Measurements from ENCODE around the gene MUSK.
"Not testable (repeated sequence)": the region's sequence is repeated elsewhere in the genome, so short reads cannot be mapped to it uniquely, and the experiment has no call there.

MUSK gene

DNA sequence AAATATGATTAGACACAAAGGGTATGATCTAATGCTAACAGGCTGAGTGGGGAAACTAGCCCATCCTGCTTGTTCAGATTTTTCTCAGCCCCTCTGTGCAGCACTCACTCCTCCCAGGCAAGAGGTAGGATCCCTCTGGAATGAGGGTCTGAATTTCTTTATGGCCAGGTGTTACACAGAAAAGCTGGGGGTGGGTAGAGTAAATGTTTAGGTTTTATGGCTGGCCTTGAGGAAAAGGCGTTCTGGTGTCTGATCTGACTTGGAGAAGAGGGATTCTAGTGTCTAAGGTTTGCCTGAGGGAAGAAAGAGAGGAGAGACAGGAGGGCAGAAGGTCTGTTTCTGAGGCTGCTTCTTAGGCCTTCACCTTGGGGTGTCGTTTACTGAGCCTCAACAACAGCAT, 97.3 kb downstream of the MUSK start:
- DNase-seq: no peak

DNA sequence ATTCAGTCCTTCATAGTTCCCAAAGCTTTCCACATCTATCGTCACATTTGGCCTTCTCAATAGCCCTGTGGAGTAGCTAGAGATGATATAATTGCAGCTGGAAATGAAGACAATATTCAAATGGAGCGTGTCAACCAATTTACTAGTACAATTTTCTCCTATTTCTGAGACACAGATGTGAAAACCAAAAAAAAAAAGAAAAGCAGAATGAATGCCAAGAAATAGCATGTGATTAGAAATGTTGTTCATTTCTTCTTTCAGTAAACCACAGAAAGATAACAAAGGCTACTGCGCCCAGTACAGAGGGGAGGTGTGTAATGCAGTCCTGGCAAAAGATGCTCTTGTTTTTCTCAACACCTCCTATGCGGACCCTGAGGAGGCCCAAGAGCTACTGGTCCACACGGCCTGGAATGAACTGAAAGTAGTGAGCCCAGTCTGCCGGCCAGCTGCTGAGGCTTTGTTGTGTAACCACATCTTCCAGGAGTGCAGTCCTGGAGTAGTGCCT, 99.0 kb downstream of the MUSK start:
- DNase-seq: no peak

- DNase-seq: no peak
Measured at GRCh38 chr9:110768886-110769285, 100.3 kb downstream of the MUSK start.

GRCh38 chr9:110769667-110770066, 101.1 kb downstream of the MUSK start:
- no peak for DNase-seq

DNA sequence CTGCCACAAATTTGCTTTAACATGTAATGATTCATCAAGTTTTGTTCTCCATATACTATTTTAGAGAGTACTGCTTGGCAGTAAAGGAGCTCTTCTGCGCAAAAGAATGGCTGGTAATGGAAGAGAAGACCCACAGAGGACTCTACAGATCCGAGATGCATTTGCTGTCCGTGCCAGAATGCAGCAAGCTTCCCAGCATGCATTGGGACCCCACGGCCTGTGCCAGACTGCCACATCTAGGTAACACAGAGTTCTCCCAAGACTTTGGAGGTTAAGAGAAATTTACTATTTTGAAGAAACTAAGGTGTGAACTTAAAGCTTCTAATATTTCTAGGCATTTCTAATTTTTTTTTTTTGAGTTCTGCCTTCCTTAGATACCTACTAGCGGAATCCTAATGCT, 107.1 kb downstream of the MUSK start:
- no peak for DNase-seq

GRCh38 chr9:110776221-110776620, 107.6 kb downstream of the MUSK start:
- DNase-seq: no peak

GRCh38 chr9:110777196-110777875, 108.7 kb downstream of the MUSK start:
- no peak for DNase-seq

DNA sequence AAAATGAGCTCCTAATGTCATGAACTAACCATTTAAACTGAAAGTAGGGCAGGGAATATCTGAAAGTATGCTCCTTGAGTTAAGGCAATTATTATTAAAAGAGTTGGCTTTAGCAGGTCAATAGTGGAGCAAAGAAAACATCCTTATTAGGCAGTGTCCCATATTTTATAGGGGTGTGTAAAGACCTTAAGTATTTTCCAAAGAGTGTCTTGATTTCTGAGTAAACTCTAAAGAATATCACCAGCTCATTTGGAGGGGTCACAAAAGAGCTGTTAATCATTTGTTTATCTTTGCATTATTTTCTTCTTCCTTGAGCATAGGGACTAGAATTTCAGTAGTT, 109.3 kb downstream of the MUSK start:
- DNase-seq: no peak

DNA sequence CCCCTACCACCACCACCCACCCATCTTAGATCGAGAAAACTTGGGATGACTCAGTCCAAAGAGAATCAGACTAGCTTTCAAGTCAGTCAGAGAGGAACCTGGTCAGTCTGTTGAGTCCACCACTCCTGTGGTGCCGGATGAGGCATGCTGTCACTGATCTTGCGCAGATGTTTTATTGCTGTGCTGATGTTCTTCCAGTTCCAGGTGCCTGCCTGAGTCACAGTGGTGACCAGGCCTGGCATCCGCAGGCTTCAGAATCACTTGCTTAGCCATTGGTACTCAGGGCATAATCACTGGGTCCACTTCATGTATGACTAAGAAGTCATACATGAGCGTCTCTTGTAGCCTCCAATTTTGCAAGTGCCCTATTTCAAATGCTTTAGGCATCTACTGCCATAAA, 114.1 kb downstream of the MUSK start:
- no peak for DNase-seq

DNA sequence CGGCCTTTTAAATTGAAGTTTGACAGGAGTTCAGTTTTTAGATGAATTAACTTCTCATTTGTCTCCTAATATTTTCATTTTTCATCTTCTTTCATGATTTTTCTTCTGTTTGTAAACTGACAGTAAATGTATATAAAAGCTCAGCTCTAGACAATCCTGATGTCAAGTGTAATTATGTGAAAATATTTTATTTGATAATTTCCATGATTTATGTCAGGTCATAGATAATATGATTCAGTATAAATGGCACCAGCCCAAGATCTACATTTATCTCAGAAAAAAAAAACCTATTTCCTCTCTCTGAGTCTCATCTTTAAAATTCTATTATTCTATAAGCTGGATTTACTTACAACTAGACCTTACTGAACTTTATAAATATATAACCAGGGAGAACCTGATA, 115.7 kb downstream of the MUSK start:
- DNase-seq: no peak

DNA sequence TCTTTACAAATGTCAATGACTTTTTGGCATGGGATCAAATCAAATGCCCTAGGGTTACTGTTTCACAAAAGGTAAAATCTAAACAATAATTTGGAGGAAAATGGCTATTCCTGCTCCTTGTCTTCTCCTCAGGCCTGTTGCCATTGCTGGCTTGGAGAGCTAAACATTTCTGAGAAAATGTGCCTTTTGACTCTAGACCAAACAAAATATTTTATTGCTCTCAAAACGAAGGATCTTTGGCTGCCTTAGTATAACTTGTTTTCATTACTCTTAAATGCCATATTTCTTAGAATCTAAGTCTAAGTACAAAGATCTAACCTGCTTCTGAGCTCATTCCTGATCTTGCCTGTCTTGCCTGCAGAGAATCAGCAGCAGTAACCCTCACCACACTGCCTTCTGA, 116.6 kb downstream of the MUSK start:
- DNase-seq: no peak

- DNase-seq: not testable (repeated sequence)
Measured at GRCh38 chr9:110788396-110788795, 119.8 kb downstream of the MUSK start.

DNA sequence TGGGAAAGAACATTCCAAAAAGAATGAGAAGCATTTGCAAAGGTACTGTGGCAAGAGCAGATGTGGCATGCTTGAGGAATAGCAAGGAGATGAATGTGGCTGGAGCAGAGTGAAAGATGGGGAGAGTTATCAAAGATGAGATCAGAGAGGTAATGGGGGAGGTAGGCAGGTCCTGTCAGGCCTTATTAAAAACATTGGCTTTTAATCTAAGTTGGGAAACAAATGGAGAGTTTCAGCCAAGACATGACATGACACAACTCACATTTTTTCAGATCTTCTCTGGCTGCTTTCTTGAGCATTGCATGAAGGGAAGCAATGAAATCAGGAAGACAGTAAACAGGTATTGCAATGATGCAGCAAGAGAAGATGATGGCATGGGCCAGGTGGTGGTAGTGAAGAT, 120.3 kb downstream of the MUSK start:
- no peak for DNase-seq

- no peak for DNase-seq
Measured at GRCh38 chr9:110797611-110798010, 129.0 kb downstream of the MUSK start.

DNA sequence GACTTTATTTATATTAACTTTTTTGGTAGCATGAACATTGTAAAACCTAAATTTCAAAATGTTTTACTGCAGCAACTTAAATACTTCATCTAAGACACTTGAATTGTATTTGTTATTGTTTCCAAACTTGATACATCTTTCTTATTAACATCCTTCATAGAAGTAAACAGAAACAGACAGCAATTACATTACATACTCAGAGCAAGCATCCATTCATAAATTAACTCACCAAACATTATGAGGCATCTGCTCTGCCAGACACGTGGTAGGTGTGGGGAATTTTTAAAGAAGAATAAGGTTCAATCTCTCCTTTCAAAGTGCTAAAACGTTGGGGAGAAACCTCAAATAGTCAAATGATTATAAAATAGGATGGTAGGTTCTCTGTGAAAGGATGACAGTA, 130.8 kb downstream of the MUSK start:
- no peak for DNase-seq

- no peak for DNase-seq
Measured at GRCh38 chr9:110801426-110801825, 132.8 kb downstream of the MUSK start.

DNA sequence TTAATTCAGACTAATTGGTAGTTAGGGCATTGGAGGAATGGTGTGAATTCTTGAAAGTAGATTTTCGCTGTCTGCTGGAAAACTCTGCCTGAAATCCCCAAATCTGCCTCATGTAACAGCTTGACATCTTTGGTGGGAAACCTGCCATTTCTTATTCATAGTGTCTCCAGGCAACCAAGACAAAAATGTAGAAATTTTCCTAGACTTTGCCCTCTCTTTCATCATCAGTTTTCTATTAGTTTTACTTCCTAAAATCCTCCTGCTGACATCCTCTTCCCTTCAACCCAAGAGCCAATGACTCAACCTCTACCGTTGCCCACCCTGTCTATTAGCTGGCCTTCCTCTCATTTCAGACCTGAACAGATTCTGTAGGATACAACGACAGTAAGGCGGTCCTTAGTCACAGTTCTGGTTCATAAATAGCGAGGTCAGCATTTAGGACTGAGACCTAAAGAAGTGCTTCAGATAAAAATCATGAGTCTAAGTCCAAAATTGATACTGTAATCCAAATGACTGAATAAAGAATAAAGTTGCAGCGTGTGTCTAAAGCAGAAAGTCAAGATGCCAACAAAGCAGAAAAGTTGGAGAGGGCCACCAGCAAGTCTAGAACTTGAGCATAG, 133.9 kb downstream of the MUSK start:
- DNase-seq: no peak

GRCh38 chr9:110807956-110808598, 139.5 kb downstream of the MUSK start:
- no peak for DNase-seq

DNA sequence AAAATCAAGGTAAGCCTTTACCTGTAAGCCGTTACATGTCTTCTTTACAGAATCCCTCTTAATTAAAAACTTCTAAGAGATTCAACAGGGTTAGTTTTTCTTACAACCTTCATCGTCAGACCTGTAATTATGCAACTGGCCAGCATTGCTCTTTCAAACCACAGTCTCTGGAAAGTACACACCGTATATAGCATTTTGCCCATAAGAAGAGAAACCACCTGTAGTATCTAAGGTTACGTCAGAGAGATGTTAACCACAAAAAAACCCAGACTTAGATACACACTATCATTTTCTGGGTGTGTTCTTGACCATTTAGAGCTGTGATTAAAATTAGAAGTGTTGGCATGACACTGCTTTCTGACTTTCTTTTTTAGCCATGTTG, 140.0 kb downstream of the MUSK start:
- no peak for DNase-seq

DNA sequence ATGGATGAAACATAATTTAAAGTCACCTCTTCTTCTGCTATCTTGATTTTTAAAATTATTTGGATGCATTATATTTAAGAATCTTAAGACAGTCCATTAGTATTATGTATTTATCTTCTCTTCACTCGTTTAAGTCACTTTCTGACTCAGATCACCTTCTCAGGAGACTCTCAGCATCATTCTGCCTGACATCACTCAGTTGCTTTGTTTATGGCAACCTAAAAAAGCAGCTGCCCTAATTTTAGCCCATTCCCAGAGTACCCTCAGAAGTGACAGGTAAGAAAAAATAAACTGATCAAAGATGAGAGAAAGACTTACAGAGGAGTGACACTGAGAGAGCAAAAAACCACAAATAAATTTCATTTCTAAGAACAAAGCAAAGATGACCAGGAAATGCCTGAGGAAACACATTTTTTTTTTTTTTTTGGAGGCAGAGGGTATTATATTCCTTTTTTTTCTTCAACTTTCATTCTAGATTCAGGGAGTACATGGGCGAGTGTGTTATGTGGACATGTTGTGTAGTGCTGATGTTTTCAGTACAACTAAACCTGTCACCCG, 140.5 kb downstream of the MUSK start:
- no peak for DNase-seq

DNA sequence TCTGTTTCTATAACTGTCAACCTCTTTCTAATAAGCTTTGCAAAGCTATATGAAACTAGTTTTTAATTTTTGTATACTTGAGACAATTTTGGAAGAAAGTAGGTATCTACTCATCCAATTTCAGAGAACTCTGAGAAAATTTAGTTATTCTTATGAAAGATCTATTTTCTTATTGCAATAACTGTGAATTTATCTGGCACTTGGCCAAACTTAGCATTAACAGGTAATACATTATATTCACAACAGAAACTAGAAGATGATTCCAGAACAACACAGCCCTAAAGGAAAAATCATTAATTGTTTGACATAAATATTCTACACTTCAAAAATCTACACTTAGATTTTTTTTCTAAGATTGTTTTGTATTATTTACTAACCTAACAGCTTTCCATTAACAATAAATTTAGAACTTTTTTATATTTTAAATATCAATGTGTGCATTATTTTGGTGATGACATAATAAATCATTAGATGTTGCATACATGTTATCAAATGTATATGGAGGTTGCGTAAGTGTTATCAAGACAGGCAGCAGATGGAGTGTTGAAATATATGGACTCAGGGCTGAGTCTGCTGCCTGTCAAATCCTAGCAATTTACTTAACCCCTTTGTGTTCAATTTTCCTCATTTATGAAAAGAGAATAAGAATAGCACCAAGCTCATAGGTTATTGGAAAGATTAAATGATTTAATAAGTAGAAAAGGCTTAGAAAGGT, 141.8 kb downstream of the MUSK start:
- DNase-seq: no peak

- DNase-seq: no peak
Measured at GRCh38 chr9:110812886-110813285, 144.3 kb downstream of the MUSK start.

- no peak for DNase-seq
Measured at GRCh38 chr9:110814159-110814558, 145.6 kb downstream of the MUSK start.

- DNase-seq: no peak
Measured at GRCh38 chr9:110815361-110815760, 146.8 kb downstream of the MUSK start.
